Neural progenitor cell (in vitro differentiated cells): ENCODE measurements around the gene TPD52L2. TPM values are rescaled to one million over a fixed set of nuclear protein-coding genes. Genes with fewer than 3 reads are reported as not detected.

Experiments used
- DNase-seq: peaks from one replicate; pipeline ENCODE4 v3.0.0-alpha.2; 2016; ENCODE audit warnings: low spot score
- H2AFZ ChIP-seq: fragments of 200-600 bp; sonication (generic); replicated peaks from 2 replicates; pipeline ENCODE4 v1.6.1; 2016; ENCODE audit warnings: antibody characterized with exemption
- H3F3A ChIP-seq: fragments of 200-600 bp; sonication (generic); 2 replicates; pipeline ENCODE4 v1.6.1; 2016; ENCODE audit warnings: antibody characterized with exemption, low read depth
- H3K27ac ChIP-seq: fragments of 200-600 bp; sonication (generic); 2 replicates; pipeline ENCODE4 v1.5.1; 2016; ENCODE audit warnings: mild to moderate bottlenecking
- H3K27me3 ChIP-seq: fragments of 200-600 bp; sonication (generic); 2 replicates; pipeline ENCODE4 v1.6.1; 2016; ENCODE audit warnings: mild to moderate bottlenecking, moderate library complexity
- H3K36me3 ChIP-seq: fragments of 200-600 bp; sonication (generic); 2 replicates; pipeline ENCODE4 v1.5.1; 2016
- H3K4me1 ChIP-seq: fragments of 200-600 bp; sonication (generic); 2 replicates; pipeline ENCODE4 v1.6.1; 2016; ENCODE audit warnings: mixed run types
- H3K4me2 ChIP-seq: fragments of 200-600 bp; sonication (generic); 2 replicates; pipeline ENCODE4 v1.6.1; 2016
- H3K4me3 ChIP-seq: fragments of 200-600 bp; sonication (generic); 2 replicates; pipeline ENCODE4 v1.5.1; 2016
- H3K79me2 ChIP-seq: fragments of 200-600 bp; sonication (generic); 2 replicates; pipeline ENCODE4 v1.6.1; 2016; ENCODE audit warnings: low read depth
- H3K9ac ChIP-seq: fragments of 200-600 bp; sonication (generic); 2 replicates; pipeline ENCODE4 v1.6.1; 2016
- H3K9me3 ChIP-seq: fragments of 200-600 bp; sonication (generic); 2 replicates; pipeline ENCODE4 v1.5.1; 2016; ENCODE audit warnings: low read depth
- H4K20me1 ChIP-seq: fragments of 200-600 bp; sonication (generic); 2 replicates; pipeline ENCODE4 v1.6.1; 2016; ENCODE audit warnings: low read depth
- H3K27ac Mint-ChIP-seq: 3 replicates; pipeline ENCODE4 v1.8.0; 2021; ENCODE audit warnings: mixed read lengths
- H3K27me3 Mint-ChIP-seq: 2 replicates; pipeline ENCODE4 v1.8.0; 2022; ENCODE audit warnings: low read depth, mild to moderate bottlenecking, inconsistent platforms, moderate library complexity, mixed read lengths; ENCODE audit not compliant: insufficient read depth
- H3K36me3 Mint-ChIP-seq: 3 replicates; pipeline ENCODE4 v1.8.0; 2021; ENCODE audit warnings: mixed read lengths
- H3K4me1 Mint-ChIP-seq: 3 replicates; pipeline ENCODE4 v1.8.0; 2021; ENCODE audit warnings: mixed read lengths
- H3K4me3 Mint-ChIP-seq: 3 replicates; pipeline ENCODE4 v1.8.0; 2021; ENCODE audit warnings: mild to moderate bottlenecking, moderate library complexity, mixed read lengths
- H3K9me3 Mint-ChIP-seq: 3 replicates; pipeline ENCODE4 v1.8.0; 2020; ENCODE audit warnings: mixed read lengths
- EZH2 ChIP-seq: fragments of 200-600 bp; sonication (generic); IDR thresholded peaks from 2 replicates; pipeline ENCODE4 v1.6.1; 2017; ENCODE audit warnings: antibody characterized with exemption, mild to moderate bottlenecking, moderate library complexity
- EZH2phosphoT487 ChIP-seq: fragments of 200-600 bp; sonication (generic); IDR thresholded peaks from 2 replicates; pipeline ENCODE4 v1.6.1; 2017; ENCODE audit warnings: antibody characterized with exemption
- total RNA-seq: library from RNA; depleted of rRNA; stranded (reverse); fragments of >200 nt; gene quantifications from 2 replicates; pipeline ENCODE4 v1.2.3, GENCODE V29; 2015; ENCODE audit warnings: low replicate concordance
- TF ChIP-seq, protein P1 (sequence below): fragments of 200-600 bp; sonication (generic); IDR thresholded peaks from 2 replicates; pipeline ENCODE4 v1.5.1; 2017; ENCODE audit warnings: antibody characterized with exemption, mild to moderate bottlenecking

The TPD52L2 gene
- total RNA-seq, 1 donor from 2014 or later = 66.6 TPM

DNA sequence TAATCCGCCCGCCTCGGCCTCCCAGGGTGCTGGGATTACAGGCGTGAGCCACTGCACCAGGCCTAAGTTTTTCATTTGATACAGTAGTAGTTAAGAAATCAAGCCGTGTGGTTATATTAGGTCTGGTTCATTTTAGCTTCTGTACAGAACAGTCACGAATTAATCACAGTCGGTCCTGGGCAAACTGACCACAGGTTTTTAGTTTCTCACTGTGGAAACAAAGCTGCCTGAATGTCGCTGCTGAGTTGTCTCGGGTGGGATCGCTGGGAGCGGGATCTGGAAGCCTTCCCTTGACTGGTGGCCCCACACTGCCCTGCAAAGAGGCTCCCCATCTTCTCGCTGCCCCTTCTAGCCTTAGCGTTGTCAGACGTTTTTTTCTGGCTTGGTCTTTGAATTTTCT lies 72.5 kb downstream of the TPD52L2 start:
- no peak overlapping the region for H3K27ac ChIP-seq
- no peaks in the 10 kb centered on the region for H3K36me3 ChIP-seq
- peaks cover 5% of the 10 kb centered on the region for H3K4me1 Mint-ChIP-seq
- TF ChIP-seq, protein P1, sequence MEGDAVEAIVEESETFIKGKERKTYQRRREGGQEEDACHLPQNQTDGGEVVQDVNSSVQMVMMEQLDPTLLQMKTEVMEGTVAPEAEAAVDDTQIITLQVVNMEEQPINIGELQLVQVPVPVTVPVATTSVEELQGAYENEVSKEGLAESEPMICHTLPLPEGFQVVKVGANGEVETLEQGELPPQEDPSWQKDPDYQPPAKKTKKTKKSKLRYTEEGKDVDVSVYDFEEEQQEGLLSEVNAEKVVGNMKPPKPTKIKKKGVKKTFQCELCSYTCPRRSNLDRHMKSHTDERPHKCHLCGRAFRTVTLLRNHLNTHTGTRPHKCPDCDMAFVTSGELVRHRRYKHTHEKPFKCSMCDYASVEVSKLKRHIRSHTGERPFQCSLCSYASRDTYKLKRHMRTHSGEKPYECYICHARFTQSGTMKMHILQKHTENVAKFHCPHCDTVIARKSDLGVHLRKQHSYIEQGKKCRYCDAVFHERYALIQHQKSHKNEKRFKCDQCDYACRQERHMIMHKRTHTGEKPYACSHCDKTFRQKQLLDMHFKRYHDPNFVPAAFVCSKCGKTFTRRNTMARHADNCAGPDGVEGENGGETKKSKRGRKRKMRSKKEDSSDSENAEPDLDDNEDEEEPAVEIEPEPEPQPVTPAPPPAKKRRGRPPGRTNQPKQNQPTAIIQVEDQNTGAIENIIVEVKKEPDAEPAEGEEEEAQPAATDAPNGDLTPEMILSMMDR = no peak
- TF ChIP-seq EZH2 (no peak), EZH2phosphoT487 (no peak)
- no peaks in the 10 kb centered on the region for H3K9me3 ChIP-seq
- no peak overlapping the region for H3K9ac ChIP-seq
- no peak overlapping the region for H3K27ac Mint-ChIP-seq
- H3K4me1 ChIP-seq = no peaks in the 10 kb centered on the region
- H3K4me2 ChIP-seq = no peak overlapping the region
- no peaks in the 10 kb centered on the region for H3K27me3 ChIP-seq
- H3K36me3 Mint-ChIP-seq = peaks cover 19% of the 10 kb centered on the region
- no peaks in the 10 kb centered on the region for H3K79me2 ChIP-seq
- no peaks in the 10 kb centered on the region for H3K9me3 Mint-ChIP-seq
- DNase-seq = no peak
- peaks cover 46% of the 10 kb centered on the region for H4K20me1 ChIP-seq
- H3F3A ChIP-seq = peaks cover 14% of the 10 kb centered on the region
- H2AFZ ChIP-seq = no peak overlapping the region
- no peak overlapping the region for H3K4me3 ChIP-seq
- H3K4me3 Mint-ChIP-seq = no peak overlapping the region
- peaks cover 4% of the 10 kb centered on the region for H3K27me3 Mint-ChIP-seq

DNA sequence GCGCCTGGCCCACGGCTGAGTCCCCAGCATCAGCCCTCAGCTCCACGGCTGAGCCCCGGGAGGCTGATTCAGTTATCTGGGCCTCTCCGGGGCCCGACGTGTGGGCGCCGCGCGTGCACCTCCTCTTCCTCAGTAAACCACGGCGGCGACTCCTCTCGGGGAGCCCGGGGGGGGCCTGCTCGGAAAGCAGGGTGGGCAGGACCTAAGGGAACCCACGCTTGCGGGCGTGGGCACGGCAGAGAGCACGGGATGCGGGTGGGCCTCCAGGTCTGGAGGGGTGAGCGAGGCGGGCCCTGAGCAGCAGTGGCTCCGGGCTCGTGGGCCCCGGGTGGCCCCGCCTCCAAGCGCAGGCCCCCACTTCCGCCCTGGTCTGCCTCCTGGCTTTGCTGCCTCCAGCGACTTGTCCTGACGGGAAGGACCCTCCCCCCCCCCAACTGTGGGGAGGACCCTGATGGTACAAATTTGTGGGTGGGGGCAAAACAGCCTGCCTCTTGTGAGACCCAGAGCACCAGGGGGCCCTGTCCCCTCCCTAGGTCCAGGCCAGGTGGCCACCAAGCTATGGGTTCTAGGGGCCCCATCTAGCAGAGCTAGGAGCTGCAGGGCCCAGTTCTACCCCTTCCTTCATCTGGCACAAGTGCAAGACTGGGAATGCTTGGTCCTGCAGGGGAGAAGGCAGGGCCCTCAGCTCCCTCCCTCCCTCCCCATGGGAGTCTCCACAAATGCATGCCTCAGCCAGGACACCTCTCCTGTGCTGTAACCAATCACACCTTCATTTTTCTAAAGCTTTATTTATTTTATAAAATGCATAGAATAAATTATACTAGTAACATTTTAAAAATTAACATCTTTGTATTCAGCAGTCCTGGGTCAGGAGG lies 74.2 kb downstream of the TPD52L2 start:
- H3K79me2 ChIP-seq = no peaks in the 10 kb centered on the region
- H3K4me1 ChIP-seq = no peaks in the 10 kb centered on the region
- peak overlapping the region; percentile 37 for H3K4me2 ChIP-seq
- H3K36me3 ChIP-seq = no peaks in the 10 kb centered on the region
- Mint-ChIP-seq H3K9me3 (no peaks in the 10 kb centered on the region), H3K27ac (no peak overlapping the region), H3K36me3 (peaks cover 19% of the 10 kb centered on the region), H3K27me3 (peaks cover 4% of the 10 kb centered on the region), H3K4me1 (peaks cover 5% of the 10 kb centered on the region), H3K4me3 (no peak overlapping the region)
- no peak overlapping the region for H3K9ac ChIP-seq
- DNase-seq = no peak
- H3K27me3 ChIP-seq = no peaks in the 10 kb centered on the region
- H2AFZ ChIP-seq = no peak overlapping the region
- peak overlapping the region; percentile 13 for H3K4me3 ChIP-seq
- H3K27ac ChIP-seq = no peak overlapping the region
- no peaks in the 10 kb centered on the region for H3K9me3 ChIP-seq
- TF ChIP-seq EZH2phosphoT487 = no peak
- no peak for TF ChIP-seq EZH2
- TF ChIP-seq, protein P1 = no peak
- peaks cover 55% of the 10 kb centered on the region for H4K20me1 ChIP-seq
- H3F3A ChIP-seq = peaks cover 18% of the 10 kb centered on the region

DNA sequence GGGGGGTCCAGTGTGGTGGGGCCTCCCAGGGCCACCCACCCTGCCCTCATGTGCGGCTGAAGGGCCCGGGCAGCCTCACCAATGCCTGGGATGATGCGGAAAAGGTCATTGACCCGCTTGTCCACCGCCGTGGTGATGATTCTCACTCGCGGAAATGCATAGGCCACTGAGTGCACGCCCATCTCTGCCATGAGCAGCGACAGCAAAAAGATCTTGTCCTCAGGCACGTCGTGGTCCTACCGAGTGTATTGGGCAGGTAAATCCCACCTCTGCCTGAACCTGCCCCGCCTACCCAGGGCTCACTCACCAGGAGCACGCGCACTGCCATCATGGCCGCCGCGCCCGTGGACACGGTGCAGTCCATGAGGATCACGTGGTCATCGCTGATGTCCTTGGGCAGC lies 75.0 kb downstream of the TPD52L2 start:
- H3K9me3 ChIP-seq = no peaks in the 10 kb centered on the region
- H3K27me3 ChIP-seq = no peaks in the 10 kb centered on the region
- no peaks in the 10 kb centered on the region for H3K79me2 ChIP-seq
- H3K4me3 Mint-ChIP-seq = no peak overlapping the region
- peaks cover 18% of the 10 kb centered on the region for H3F3A ChIP-seq
- H3K4me2 ChIP-seq = no peak overlapping the region
- no peaks in the 10 kb centered on the region for H3K36me3 ChIP-seq
- H3K27ac Mint-ChIP-seq = no peak overlapping the region
- peaks cover 7% of the 10 kb centered on the region for H3K27me3 Mint-ChIP-seq
- no peak overlapping the region for H3K9ac ChIP-seq
- TF ChIP-seq EZH2 (no peak), EZH2phosphoT487 (no peak)
- TF ChIP-seq, protein P1 = no peak
- H3K36me3 Mint-ChIP-seq = peaks cover 16% of the 10 kb centered on the region
- DNase-seq = no peak
- peaks cover 5% of the 10 kb centered on the region for H3K4me1 Mint-ChIP-seq
- no peak overlapping the region for H3K27ac ChIP-seq
- H3K4me3 ChIP-seq = no peak overlapping the region
- no peaks in the 10 kb centered on the region for H3K9me3 Mint-ChIP-seq
- H2AFZ ChIP-seq = no peak overlapping the region
- H4K20me1 ChIP-seq = peaks cover 48% of the 10 kb centered on the region
- H3K4me1 ChIP-seq = no peaks in the 10 kb centered on the region
